RWPE1 (cell line): ENCODE results near the gene MARS2.
"Not testable (repeated sequence)": the region's sequence is repeated elsewhere in the genome, so short reads cannot be mapped to it uniquely, and the experiment has no call there.

Source experiments
- CTCF ChIA-PET: fragments of 350-600 bp; sonication (Branson Sonifier 250); formaldehyde crosslinking; extraction: SDS; loops from one replicate; lab custom pipeline; 2021; lab: Yijun Ruan, JAX
- POLR2A ChIA-PET: fragments of 400-600 bp; formaldehyde crosslinking; extraction: SDS; loops from one replicate; lab custom pipeline; 2020; ENCODE audit warnings: antibody characterized with exemption; ENCODE audit not compliant: low non-redundant PET; lab: Yijun Ruan, JAX
- DNase-seq: peaks from one replicate; pipeline ENCODE4 v3.0.0; 2012; ENCODE audit warnings: low spot score
- H3K27ac ChIP-seq: fragments of 450-650 bp; 2 replicates; pipeline ENCODE4 v1.5.1; 2017
- CTCF ChIP-seq: fragments of 450-650 bp; conservative IDR thresholded peaks from 2 replicates; pipeline ENCODE4 v1.5.1; 2017; ENCODE audit warnings: low read depth, mild to moderate bottlenecking

The MARS2 gene

GRCh38 chr2:197710424-197711042 is 5.4 kb downstream of the MARS2 start:
- POLR2A ChIA-PET: no interaction called here
- CTCF ChIA-PET: no interaction called here
- no peak for TF ChIP-seq CTCF
- H3K27ac ChIP-seq: no peak overlapping the region
- DNase-seq: no peak

- no peak for TF ChIP-seq CTCF
- CTCF ChIA-PET: no interaction called here
- H3K27ac ChIP-seq: no peak overlapping the region
- POLR2A ChIA-PET: no interaction called here
- DNase-seq: no peak
These were observed 6.4 kb downstream of the MARS2 start for GRCh38 chr2:197711578-197711977.

- DNase-seq: no peak
- TF ChIP-seq CTCF: no peak
- ChIA-PET POLR2A (no interaction called here), CTCF (no interaction called here)
- H3K27ac ChIP-seq: no peak overlapping the region
These were observed 8.1 kb downstream of the MARS2 start for GRCh38 chr2:197713271-197713670.

GRCh38 chr2:197717863-197718262 is 12.7 kb downstream of the MARS2 start:
- no peak for TF ChIP-seq CTCF
- no peak for DNase-seq
- POLR2A ChIA-PET: no interaction called here
- no peak overlapping the region for H3K27ac ChIP-seq
- CTCF ChIA-PET: no interaction called here

- ChIA-PET POLR2A (no interaction called here), CTCF (interaction anchor here (0.6 kb wide), 1 partner anchor 17 kb away, joined by 3 read pairs; no protein-coding TSS in a partner anchor)
- DNase-seq: no peak
- no peak for TF ChIP-seq CTCF
- no peak overlapping the region for H3K27ac ChIP-seq
These were observed 21.8 kb downstream of the MARS2 start for GRCh38 chr2:197727011-197727410.

GRCh38 chr2:197728555-197729544 is 23.7 kb downstream of the MARS2 start:
- H3K27ac ChIP-seq, CTCF ChIA-PET, DNase-seq, POLR2A ChIA-PET: not testable (repeated sequence)

GRCh38 chr2:197740200-197740599 is 35.0 kb downstream of the MARS2 start:
- CTCF ChIA-PET: no interaction called here
- POLR2A ChIA-PET: no interaction called here
- DNase-seq: no peak
- TF ChIP-seq CTCF: no peak
- H3K27ac ChIP-seq: no peak overlapping the region
